ENCODE measurements around the gene XDH.

XDH gene

DNA sequence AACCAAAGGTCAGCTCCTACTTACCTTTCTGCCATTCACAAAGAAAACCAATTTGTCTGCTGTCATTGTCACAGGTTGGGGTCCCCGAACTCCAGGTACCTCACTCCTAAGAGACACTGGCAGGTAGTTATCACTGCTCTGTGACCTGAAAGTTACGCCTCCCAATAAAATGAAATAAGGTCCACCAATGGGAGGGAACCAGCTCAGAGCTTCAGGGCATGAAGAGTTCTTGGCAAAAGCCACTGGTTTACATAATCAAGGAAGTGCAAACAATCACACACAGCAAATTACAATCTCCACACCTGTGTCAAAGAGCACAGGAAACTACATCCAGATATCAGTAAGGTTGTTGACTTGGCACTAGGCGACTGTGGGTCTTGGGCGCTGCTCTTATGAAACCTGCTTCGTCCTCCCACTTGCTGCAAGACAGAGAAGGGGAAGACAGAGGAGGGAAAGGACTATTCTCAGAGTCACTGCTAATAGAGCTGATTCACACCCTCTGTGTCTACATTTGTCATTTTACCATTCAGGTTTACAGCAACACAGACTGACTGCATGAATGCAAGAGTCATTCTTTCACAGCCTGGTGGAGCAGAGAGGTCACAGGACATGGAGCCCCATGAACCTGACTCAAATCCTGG lies at the start of gene XDH:
Gene XDH (minus strand): TSS at position 142 of the 641 bp plus-strand sequence. CDS start 76 bp downstream, at position 66.
- no peaks in the 10 kb centered on the region for H3K4me1 ChIP-seq (ENCODE audit: control insufficient read depth, low read length)
- H4K20me1 ChIP-seq (ENCODE audit: control insufficient read depth, insufficient read depth, low read depth, low read length) = no peaks in the 10 kb centered on the region
- H3K27ac ChIP-seq (ENCODE audit: low read depth, low read length) = no peak within 1 kb of the TSS
- no peaks in the 10 kb centered on the region for H3K79me2 ChIP-seq (ENCODE audit: control insufficient read depth, low read length)
- peaks cover 1% of the 10 kb centered on the region for H3K9me3 ChIP-seq (ENCODE audit: control insufficient read depth, insufficient read depth, low read length)
- TF ChIP-seq CTCF (IDR thresholded peaks at IDR 0.05; ENCODE audit: low read depth, low read length, poor library complexity, severe bottlenecking) = no peak
- TF ChIP-seq EZH2phosphoT487 (IDR thresholded peaks at IDR 0.05; ENCODE audit: borderline replicate concordance, low read length) = no peak
- no peaks in the 10 kb centered on the region for H3K36me3 ChIP-seq (ENCODE audit: control insufficient read depth, low read length)
- no peak within 1 kb of the TSS for H3K4me3 ChIP-seq (ENCODE audit: low read length)
- H3K27me3 ChIP-seq (ENCODE audit: control insufficient read depth, low read length) = peaks cover 3% of the 10 kb centered on the region
- no peak within 1 kb of the TSS for H3K4me2 ChIP-seq (ENCODE audit: low read length)
- H3K9me2 ChIP-seq (replicated peaks; ENCODE audit: control insufficient read depth, low read length) = no peaks in the 10 kb centered on the region
- H3F3A ChIP-seq (ENCODE audit: control insufficient read depth, insufficient read depth) = no peaks in the 10 kb centered on the region

- H3K4me3 ChIP-seq (ENCODE audit: low read length) = no peak overlapping the region
- H3K9me3 ChIP-seq (ENCODE audit: control insufficient read depth, insufficient read depth, low read length) = peaks cover 3% of the 10 kb centered on the region
- no peaks in the 10 kb centered on the region for H3K4me1 ChIP-seq (ENCODE audit: control insufficient read depth, low read length)
- no peak overlapping the region for H3K27ac ChIP-seq (ENCODE audit: low read depth, low read length)
- H3F3A ChIP-seq (ENCODE audit: control insufficient read depth, insufficient read depth) = no peaks in the 10 kb centered on the region
- no peaks in the 10 kb centered on the region for H4K20me1 ChIP-seq (ENCODE audit: control insufficient read depth, insufficient read depth, low read depth, low read length)
- H3K36me3 ChIP-seq (ENCODE audit: control insufficient read depth, low read length) = no peaks in the 10 kb centered on the region
- no peaks in the 10 kb centered on the region for H3K79me2 ChIP-seq (ENCODE audit: control insufficient read depth, low read length)
- H3K4me2 ChIP-seq (ENCODE audit: low read length) = no peak overlapping the region
- H3K27me3 ChIP-seq (ENCODE audit: control insufficient read depth, low read length) = no peaks in the 10 kb centered on the region
- no peaks in the 10 kb centered on the region for H3K9me2 ChIP-seq (replicated peaks; ENCODE audit: control insufficient read depth, low read length)
- TF ChIP-seq EZH2phosphoT487 (IDR thresholded peaks at IDR 0.05; ENCODE audit: borderline replicate concordance, low read length) (no peak), CTCF (IDR thresholded peaks at IDR 0.05; ENCODE audit: low read depth, low read length, poor library complexity, severe bottlenecking) (no peak)
Observed at GRCh38 chr2:31457651-31458050, 43.1 kb upstream of the XDH start.

GRCh38 chr2:31446848-31447247 lies 32.3 kb upstream of the XDH start:
- Histone ChIP-seq H3K36me3 (ENCODE audit: control insufficient read depth, low read length) (no peaks in the 10 kb centered on the region), H3K27me3 (ENCODE audit: control insufficient read depth, low read length) (no peaks in the 10 kb centered on the region), H3K9me3 (ENCODE audit: control insufficient read depth, insufficient read depth, low read length) (no peaks in the 10 kb centered on the region; the same call in none of the 2 replicates), H3K79me2 (ENCODE audit: control insufficient read depth, low read length) (no peaks in the 10 kb centered on the region), H3K4me3 (ENCODE audit: low read length) (no peak overlapping the region), H3F3A (ENCODE audit: control insufficient read depth, insufficient read depth) (no peaks in the 10 kb centered on the region), H3K9me2 (replicated peaks; ENCODE audit: control insufficient read depth, low read length) (no peaks in the 10 kb centered on the region), H3K4me2 (ENCODE audit: low read length) (no peak overlapping the region), H4K20me1 (ENCODE audit: control insufficient read depth, insufficient read depth, low read depth, low read length) (no peaks in the 10 kb centered on the region), H3K27ac (ENCODE audit: low read depth, low read length) (no peak overlapping the region), H3K4me1 (ENCODE audit: control insufficient read depth, low read length) (no peaks in the 10 kb centered on the region)
- no peak for TF ChIP-seq CTCF (IDR thresholded peaks at IDR 0.05; ENCODE audit: low read depth, low read length, poor library complexity, severe bottlenecking)
- no peak for TF ChIP-seq EZH2phosphoT487 (IDR thresholded peaks at IDR 0.05; ENCODE audit: borderline replicate concordance, low read length)

Measured in DOHH2 (cell line).